ENCODE data around the gene SF3A1. TPM values are rescaled to one million over a fixed set of nuclear protein-coding genes. Genes with fewer than 3 reads are reported as not detected.
"Not testable (repeated sequence)": the region's sequence is repeated elsewhere in the genome, so short reads cannot be mapped to it uniquely, and the experiment has no call there.

The SF3A1 gene
- total RNA-seq, 1 experiment from 2014 or later = 33.9 TPM

GRCh38 chr22:30348404-30348803, 8.3 kb downstream of the SF3A1 start:
- no peak for DNase-seq (ENCODE audit: low read depth)

- no peak for DNase-seq (ENCODE audit: low read depth)
Observed at GRCh38 chr22:30347255-30347892, 9.3 kb downstream of the SF3A1 start.

- DNase-seq (ENCODE audit: low read depth) = no peak
Observed at GRCh38 chr22:30344447-30345200, 12.1 kb downstream of the SF3A1 start.

- DNase-seq (ENCODE audit: low read depth) = peak; percentile 35
Observed at GRCh38 chr22:30340911-30341685, 15.6 kb downstream of the SF3A1 start.

GRCh38 chr22:30338802-30339201, 17.9 kb downstream of the SF3A1 start:
- no peak for DNase-seq (ENCODE audit: low read depth)

- DNase-seq (ENCODE audit: low read depth) = not testable (repeated sequence)
Observed at GRCh38 chr22:30338341-30338740, 18.4 kb downstream of the SF3A1 start.

- no peak for DNase-seq (ENCODE audit: low read depth)
Observed at GRCh38 chr22:30337461-30337778, 19.3 kb downstream of the SF3A1 start.

GRCh38 chr22:30336752-30337460, 19.8 kb downstream of the SF3A1 start:
- DNase-seq (ENCODE audit: low read depth) = no peak

- DNase-seq (ENCODE audit: low read depth) = no peak
Observed at GRCh38 chr22:30335236-30335635, 21.5 kb downstream of the SF3A1 start.

- DNase-seq (ENCODE audit: low read depth) = no peak
Observed at GRCh38 chr22:30334646-30335045, 22.0 kb downstream of the SF3A1 start.

- no peak for DNase-seq (ENCODE audit: low read depth)
Observed at GRCh38 chr22:30333707-30334087, 23.0 kb downstream of the SF3A1 start.

- no peak for DNase-seq (ENCODE audit: low read depth)
Observed at GRCh38 chr22:30332994-30333706, 23.5 kb downstream of the SF3A1 start.

- DNase-seq (ENCODE audit: low read depth) = no peak
Observed at GRCh38 chr22:30332551-30332950, 24.1 kb downstream of the SF3A1 start.

GRCh38 chr22:30328466-30329049, 28.1 kb downstream of the SF3A1 start:
- no peak for DNase-seq (ENCODE audit: low read depth)

GRCh38 chr22:30327864-30328345, 28.8 kb downstream of the SF3A1 start:
- DNase-seq (ENCODE audit: low read depth) = no peak

GRCh38 chr22:30326706-30327362, 29.9 kb downstream of the SF3A1 start, which contains the start of gene TBC1D10A:
Gene TBC1D10A, minus strand, starts transcription at chr22:30326941. Its CDS starts 60 bp downstream, at chr22:30326881.
- DNase-seq (ENCODE audit: low read depth) = peak; percentile 85

- DNase-seq (ENCODE audit: low read depth) = no peak
Observed at GRCh38 chr22:30326255-30326705, 30.4 kb downstream of the SF3A1 start.

- no peak for DNase-seq (ENCODE audit: low read depth)
Observed at GRCh38 chr22:30325724-30326254, 30.9 kb downstream of the SF3A1 start.

GRCh38 chr22:30325065-30325720, 31.5 kb downstream of the SF3A1 start:
- peak; percentile 88 for DNase-seq (ENCODE audit: low read depth)
